Hematopoietic multipotent progenitor cell treated with erythropoietin and hydrocortisone succinate and interleukin-3 and kit ligand, for 17 days (in vitro differentiated cells): ENCODE measurements around the gene CDC123.
"Not testable (repeated sequence)": the region's sequence is repeated elsewhere in the genome, so short reads cannot be mapped to it uniquely, and the experiment has no call there.

ENCODE experiments used
- DNase-seq: peaks from one replicate; pipeline ENCODE4 v3.0.0-alpha.2; 2015; ENCODE audit warnings: low spot score

Gene CDC123

DNA sequence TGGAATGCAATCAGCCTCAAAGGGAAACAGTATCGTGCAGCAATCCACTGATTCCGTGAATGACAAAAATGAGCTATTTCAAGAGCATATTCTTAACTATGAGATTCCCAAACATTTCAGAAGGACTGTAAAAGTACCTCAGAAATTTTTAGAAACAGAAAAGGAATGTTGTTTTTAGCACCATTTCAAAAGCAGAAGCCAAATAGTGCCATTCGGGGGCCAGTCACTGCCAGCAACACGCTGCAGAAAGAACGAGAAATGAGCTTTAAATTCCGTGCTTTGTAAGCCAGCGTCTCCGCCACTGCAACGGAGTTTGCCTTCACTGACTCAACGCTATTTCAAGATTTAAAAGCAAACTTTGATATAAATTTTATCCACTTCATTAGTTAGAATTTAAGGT is 6.6 kb upstream of the CDC123 start:
- no peak for DNase-seq

DNA sequence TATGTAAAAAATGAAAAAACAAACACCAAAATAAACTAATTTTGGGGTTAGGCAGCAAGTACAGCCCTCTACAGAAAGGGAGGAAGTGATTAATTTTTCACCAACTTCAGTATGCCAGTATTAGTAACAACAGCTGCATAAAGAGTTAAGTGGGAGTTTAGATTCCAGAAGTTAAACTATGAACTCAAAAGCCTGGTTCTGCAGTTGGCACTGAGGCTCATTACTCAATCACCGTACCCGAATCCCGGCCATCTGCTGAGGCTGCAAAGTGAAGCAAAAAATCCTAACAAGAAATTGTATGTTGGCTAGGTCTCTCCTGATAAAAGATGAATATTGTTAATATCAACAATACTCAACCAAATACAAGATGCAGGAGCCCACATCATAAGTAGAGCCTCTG is 4.3 kb upstream of the CDC123 start:
- no peak for DNase-seq

DNA sequence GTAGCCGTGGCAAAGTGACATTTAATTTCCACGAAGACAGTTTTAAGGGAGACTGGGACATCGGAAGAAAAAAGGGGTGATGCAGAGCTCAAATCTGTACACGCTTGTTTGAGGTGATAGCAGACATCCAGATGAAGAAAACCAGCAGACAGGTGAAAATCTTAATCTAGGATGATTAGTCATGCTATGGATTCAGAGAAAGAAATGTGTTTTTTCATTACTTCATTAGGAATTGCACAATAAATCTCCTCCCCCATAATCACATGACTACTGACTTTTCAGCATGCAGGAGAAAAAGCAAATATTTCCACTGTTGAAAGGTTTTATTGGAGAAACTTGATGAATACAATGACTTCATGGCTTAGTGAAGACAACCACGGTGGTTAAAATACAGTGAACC is 2.8 kb upstream of the CDC123 start:
- no peak for DNase-seq

DNA sequence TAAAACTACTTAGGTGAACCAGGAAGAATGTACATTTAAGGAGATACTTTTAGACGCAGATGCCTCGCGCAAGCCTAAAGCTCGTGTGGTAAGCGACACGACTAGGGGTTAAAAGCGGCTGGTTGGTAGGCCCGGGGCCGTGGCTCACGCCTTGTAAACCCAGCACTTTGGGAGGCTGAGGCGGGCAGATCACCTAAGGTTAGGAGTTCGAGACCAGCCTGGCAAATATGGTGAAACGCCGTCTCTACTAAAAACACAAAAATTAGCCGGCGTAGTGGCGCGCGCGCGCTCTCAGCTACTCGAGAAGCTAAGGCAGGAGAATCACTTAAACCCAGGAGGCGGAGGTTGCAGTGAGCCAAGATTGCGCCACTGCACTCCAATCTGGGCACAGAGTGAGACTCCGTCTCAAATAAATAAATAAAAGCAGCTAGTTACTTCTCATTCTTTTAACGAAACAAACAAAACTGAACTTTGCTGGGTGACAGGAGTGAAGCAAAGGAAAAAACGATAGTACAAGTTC is 1.2 kb upstream of the CDC123 start:
- no peak for DNase-seq

DNA sequence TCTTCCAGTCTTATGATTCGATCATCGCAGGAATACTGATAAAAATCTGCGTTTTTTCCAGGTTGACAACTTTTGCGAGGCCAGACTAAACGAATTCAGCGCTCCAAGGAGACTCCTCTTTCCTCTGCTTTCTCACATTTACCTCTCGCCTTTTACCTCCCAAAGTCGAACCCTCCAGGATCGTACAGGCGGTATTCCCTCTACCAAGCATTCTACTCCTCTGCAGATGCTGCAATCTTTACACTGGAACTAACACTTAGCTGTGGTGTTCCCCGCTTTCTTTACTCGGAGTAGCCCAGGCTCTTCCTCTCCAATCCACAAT is 746 bp upstream of the CDC123 start:
- DNase-seq = no peak

DNA sequence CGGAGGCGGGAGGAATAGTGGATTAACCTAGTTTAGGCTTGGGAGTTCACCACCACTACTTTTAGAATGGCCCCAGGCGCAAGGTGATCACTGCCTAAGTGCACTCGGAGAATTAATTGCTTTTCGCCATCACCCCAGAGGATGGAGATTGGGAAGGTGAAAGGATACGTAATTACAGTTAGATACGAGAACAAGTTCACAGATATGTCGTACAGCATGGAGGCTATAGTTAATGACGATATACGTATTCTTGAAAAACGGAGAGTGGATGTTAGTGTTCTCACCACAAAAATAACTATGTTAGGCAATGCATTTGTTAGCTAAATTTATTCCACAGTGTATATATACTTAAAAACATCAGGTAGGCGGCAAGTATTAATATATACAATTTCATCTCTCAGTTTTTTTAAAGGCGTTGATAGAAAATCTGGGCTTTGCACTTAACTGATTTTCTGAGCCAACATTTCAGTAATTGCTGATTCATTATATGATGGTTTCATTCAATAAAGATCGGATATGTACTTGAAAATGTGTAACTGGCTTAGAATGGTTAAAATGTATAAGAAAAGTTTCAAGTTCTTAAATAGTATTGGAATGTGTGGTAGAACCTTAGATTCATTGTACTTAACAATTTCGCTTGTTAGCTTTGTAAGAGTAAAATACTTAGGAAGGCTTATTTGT is 683 bp downstream of the CDC123 start:
- no peak for DNase-seq

DNA sequence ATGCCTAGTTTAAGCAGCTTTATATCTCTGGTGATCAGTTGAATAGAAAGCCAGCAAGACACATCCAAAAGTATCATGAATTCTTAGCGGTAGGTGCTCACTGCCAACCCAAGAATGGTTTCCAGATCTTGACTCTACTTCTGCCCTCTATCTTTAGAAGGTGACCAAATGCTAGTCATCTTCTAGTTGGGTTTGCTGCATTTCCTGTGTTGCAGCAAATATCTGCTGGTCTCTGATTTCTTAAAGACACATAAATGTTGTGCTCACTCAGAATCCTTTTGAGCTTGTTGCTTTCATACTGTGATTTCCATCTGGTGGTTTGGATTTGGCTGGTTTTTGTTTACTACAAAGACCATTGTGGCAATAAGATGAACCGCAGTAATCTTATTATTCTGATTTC is 2.2 kb downstream of the CDC123 start:
- DNase-seq = no peak

DNA sequence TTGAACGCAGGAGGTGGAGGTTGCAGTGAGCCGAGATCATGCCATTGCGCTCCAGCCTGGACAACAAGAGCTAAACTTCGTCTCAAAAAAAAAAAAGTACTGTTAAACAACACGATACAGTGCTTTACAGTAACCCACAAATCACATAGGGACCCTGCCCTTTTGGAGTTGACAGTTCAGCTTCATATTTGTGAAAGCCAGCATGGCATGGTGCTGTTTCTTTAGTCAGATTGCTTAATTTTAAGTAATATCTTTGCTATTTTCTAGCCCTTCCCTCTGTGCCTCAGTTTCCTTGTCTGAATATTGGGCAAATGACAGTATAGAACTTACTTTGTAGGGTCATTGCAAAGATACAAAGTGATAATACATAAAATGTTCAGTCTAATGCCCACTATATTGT is 4.9 kb downstream of the CDC123 start:
- no peak for DNase-seq

DNA sequence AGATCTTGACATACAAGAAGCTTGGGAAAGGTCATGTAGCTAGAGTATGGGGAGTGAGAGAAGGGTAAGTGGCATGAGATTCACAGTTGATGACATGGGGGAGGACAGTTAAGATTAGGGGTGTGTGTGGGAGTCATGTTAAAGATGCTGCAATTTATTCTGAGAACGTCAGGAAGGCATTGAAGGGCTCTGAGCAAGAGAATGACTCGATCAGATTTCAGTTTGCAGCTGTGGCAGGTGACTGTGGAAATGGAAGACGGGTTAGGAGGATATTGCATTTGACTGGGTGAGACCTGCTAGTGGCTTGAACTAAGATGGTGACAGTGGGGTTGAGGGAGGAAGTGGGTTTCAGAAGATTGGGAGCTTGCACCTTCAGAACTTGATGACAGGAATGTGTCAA is 5.6 kb downstream of the CDC123 start:
- DNase-seq = no peak

DNA sequence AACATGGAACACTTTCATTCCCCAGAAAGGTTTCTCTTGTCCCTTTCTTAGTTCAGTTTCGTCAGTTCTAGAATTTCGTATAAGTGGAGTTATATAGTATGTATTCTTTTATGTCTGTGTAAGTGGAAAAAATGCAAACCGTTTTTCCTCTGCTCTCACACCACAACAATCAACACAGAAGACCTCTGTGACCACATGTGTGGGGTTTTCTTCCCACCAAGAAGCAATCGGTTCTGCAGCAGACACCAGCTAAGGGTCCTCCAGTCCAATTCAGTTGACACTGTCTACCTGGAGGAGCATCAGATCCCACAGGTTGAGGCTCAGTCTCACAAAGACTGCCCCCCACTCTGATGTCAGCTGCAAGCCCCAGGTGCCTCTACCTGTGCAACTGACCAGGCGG is 6.2 kb downstream of the CDC123 start:
- DNase-seq = no peak

DNA sequence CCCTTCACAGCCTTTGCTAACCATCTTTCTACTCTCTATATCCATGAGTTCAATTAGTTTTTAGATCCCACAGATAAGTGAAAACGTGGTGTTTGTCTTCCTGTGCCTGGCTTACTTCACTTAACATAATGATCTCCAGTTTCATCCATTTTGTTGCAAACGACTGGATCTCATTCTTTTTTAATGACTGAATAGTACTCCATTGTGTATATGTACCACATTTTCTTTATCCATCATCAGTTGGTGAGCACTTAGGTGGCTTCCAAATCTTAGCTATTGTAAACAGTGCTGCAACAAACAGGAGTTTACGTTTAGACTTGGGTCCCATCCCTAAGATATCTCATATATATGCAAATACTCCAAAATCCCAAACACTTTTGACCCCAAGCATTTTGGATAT is 9.1 kb downstream of the CDC123 start:
- DNase-seq = no peak

DNA sequence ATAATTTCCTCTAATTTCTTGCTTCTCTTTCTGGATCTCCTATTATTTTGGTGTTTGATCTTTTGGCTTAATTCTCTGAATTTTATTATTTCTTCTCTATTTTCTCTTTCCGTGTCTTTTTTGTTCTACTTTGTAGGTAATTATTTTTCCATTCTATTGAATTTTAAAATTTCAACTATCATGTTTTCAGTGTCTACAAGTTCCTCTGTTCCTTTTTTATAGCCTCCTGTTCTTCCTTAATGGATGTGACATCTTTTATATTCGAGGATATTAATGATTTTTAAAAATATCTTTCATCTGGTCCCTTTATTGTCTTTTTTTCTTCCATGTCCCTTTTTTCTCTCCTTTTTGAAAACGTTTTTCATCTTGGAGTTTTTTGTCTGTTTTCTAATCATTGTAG is 11.1 kb downstream of the CDC123 start:
- DNase-seq = no peak

DNA sequence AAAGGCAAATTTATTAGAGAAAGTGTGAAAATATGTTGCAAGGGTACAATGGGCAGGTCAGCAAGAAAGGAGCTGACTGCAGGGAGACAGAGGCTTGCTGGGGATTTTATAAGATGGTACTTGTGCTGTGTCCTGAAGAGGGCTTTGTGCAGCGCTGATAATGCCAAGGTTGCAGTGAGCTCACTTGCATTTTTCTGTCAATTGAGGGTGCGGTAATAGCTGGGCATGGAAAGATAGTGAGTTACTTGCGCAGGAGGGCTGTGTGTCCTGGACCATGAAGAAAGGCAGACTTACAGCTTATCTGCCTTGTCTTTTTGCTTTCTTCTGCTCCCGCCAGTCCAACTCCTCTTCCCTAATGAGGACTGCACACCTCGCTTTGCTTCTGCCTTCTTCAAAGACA is 12.5 kb downstream of the CDC123 start:
- peak; percentile 43 for DNase-seq

DNA sequence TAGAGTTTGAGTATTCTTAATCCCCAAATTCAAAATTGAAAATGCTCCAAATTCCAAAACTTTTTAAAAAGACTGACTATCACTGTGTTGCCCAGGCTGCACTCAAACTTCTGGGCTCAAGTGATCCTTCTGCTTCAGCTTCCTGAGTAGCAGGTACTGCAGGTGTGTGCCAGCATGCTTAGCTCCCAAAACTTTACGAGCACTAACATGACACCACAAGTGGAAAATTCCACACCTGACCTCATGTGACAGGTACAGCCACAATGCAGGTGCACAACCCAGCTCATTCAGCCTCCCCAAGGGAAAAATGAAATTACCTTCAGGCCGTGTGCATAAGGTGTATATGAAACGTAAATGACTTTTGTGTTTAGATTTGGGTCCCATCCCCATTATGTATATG is 16.5 kb downstream of the CDC123 start:
- DNase-seq = no peak

DNA sequence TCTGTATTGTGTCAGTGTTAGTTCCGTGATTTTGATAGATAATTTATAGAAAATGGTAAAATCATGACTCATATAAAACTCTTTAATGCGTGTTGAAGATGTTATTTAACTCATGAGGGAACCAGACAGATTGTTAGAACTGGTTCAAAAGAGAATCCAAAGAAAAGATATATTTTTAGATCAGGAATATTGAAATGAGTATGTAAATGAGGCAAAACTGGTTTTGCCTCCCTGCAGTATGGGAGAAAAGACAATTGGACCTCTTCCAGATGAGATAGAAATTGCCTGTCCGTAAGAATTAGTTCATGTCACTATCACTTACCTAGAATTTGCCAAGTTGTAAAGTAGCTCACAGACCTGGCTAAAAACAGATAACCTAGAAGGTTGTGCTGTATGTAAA is 17.6 kb downstream of the CDC123 start:
- peak; percentile 28 for DNase-seq

DNA sequence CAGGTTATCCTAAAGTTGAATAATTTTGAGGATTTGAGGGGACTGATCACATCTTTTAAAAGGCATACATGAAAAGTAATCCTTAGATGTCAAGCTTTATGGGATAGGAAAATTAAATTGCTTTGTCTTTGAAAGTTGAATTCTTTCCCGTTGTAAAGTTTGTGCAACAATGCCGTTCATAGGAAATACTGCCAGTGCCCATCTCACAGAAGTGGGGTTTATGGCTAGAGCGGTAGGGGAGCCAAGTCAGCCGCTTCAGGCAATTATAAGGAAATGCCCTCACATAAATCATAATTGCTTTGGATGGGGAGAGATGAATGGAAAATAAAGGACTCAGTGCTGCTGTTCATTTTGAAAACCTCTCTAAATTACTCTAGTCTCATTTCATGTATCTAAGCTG is 18.1 kb downstream of the CDC123 start:
- DNase-seq = no peak

DNA sequence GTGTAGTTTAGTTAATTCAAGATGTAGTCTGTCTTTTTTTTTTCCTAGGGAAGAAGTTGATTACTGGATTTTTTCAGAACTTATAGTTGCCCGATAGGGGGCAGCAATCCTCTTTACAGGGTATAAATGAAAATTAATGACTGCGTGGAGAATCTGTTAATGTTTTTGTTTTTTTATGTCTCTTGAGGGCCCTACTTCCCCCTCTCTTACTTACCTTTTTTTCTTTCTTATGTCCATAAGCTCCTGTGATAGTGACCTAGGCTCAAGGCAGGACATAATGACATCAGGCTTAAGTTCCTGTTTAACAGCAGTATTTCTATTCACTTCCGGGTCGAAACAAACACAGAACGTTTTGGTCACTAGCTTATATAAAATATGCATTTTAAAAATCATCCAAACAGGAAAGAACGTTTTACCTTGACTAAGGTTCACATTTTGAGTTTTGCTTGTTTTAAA is 18.8 kb downstream of the CDC123 start:
- DNase-seq = peak; percentile 85

DNA sequence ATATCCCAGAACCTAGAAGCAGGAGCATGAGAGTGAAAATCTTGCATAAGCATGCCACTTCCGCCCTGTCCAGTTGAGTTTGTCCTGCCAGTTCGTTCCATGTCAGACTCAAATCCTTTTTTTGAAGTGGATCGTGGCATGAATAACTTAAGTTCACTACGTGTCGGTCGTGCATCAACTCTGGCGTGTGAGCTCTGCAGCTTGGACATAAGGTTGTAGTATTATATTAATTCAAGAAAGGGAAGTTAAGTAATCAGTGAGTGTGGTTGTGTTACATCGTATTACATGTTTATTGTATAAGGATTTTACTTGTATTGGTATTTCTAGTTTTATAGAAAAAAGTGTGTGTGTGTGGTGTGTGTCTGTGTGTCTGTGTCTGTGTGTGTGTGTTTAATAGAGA is 23.0 kb downstream of the CDC123 start:
- no peak for DNase-seq

DNA sequence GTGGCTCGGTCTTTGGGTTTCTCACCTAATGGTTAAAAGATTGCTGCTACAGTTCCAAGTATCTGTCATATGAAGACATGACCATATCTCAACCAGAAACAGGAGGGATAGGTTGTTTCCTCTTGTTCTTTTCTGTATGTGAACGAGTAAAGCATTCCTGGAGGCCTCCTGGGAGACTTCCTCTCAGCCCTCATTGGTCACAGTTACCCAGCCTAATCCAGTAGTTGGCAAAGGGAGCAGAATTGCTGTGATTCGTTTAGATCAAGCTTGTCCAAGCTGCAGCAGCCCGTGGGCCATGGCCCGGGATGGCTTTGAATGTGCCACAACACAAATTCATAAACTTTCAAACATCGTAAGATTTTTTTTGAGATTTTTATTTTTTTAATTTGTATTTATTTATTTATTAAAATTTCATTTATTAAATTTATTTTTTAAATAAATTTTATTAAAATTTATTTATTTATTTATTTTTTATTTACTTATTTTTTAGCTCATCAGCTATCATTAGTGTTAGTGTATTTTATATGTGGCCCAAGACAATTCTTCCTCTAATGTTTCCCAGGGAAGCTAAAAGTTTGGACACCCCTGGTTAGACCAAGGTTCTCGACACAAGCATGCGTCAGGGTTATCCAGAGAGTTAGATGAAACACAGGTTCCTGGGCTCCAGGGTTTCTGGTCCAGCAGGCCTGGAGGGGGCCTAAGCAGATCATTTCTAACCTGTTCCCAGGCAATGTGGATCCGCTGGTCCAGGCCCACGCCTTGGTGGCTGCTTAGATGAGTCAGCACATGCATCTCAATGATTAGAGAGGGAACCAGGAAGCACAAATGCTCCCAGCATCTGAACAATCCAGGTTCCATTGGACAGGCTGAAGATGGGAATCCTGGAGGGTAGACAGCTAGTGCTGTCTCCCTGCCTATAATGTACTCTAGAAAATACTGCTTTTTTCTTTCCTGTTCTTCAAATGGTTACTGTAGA is 25.6 kb downstream of the CDC123 start:
- DNase-seq = peak; percentile 60

DNA sequence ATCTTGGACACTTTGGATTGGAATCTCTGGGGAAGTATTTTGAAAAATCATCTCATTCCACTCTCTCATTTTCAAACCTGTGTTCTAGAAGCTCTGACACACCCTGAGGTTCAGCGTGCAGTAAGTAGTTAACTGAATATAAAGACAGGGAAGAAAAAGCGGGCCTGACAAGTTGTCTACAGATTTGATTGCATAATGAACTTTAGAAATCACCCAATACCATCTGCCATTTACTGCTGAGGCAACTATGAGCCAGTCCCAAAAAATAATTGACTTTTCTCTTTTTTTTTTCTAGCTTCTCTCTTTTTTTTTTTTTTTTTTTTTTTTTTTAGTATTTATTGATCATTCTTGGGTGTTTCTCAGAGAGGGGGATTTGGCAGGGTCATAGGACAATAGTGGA is 29.5 kb downstream of the CDC123 start:
- DNase-seq = no peak

DNA sequence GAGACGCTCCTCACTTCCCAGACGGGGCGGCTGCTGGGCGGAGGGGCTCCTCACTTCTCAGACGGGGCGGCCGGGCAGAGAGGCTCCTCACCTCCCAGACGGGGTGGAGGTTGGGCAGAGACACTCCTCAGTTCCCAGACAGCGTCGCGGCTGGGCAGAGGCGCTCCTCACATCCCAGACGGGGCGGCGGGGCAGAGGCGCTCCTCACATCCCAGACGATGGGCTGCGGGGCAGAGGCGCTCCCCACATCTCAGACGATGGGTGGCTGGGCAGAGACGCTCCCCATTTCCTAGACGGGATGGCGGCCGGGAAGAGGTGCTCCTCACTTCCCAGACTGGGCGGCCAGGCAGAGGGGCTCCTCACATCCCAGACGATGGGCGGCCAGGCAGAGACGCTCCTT is 30.4 kb downstream of the CDC123 start:
- DNase-seq = not testable (repeated sequence)

DNA sequence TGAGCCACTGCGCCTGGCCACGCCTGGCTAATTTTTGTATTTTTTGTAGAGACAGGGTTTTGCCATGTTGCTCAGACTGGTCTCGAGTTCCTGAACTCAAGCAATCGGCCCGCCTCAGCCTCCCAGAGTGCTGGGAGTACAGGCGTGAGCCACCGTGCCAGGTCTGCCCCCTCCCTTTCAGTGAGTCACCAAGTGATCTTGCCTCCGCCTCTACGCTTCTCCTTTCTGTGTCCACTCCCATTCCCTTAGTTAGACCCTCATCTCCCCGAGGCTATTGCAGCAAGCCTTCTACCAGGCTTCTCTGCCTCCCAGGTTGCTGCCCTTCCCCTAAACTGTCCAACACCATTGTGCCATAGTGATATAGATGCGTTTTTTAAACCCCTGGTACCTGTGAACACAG is 32.9 kb downstream of the CDC123 start:
- DNase-seq = no peak

DNA sequence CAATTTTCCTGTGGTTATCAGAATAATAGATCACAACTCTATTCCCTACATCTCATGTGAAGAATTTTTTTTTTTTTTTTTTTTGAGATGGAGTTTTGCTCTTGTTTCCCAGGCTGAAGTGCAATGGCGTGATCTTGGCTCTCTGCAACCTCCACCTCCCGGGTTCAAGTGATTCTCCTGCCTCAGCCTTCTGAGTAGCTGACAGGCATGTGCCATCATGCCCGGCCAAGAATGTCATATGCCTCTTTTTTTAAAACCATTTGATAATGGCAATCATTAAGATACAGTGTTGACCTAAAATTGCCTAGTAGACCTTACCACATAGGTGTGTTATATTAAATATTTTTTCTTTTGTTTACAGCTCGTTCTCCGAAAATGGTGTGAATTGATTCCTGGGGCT is 38.7 kb downstream of the CDC123 start:
- not testable (repeated sequence) for DNase-seq
